H1 (cell line): Measurements from ENCODE around the gene ARHGAP15. TPM values are rescaled to one million over a fixed set of nuclear protein-coding genes. Genes with fewer than 3 reads are reported as not detected.

Experiments
- CTCF ChIA-PET: fragments of 300-600 bp; sonication (Branson Sonifier 250); formaldehyde crosslinking; loops from one replicate; lab custom pipeline; 2021; ENCODE audit not compliant: partially characterized antibody; lab: Charles Lee
- POLR2A ChIA-PET: fragments of 300-600 bp; sonication (Branson Sonifier 250); formaldehyde crosslinking; loops from one replicate; lab custom pipeline; 2021; ENCODE audit warnings: inconsistent platforms; ENCODE audit not compliant: partially characterized antibody; lab: Charles Lee
- DNase-seq, 2 experiments: peaks; one replicate each; pipeline versions ENCODE4 v3.0.0 to v3.0.0-alpha.2; 2010 to 2022; ENCODE audit warnings: low spot score in 2 of 2, low read depth in 1 of 2, mixed read lengths in 1 of 2
- FAIRE-seq: peaks from 2 replicates; lab custom pipeline; 2011; peaks lifted over from hg19 to GRCh38; lab: Jason Lieb, UNC
- H2AFZ ChIP-seq: 2 replicates; pipeline ENCODE4 v1.8.1; 2012; ENCODE audit warnings: low read length, inconsistent platforms
- H2AK5ac ChIP-seq: 2 replicates; pipeline ENCODE4 v1.6.1; 2013; ENCODE audit warnings: low read depth, low read length
- H2BK120ac ChIP-seq: replicated peaks from 2 replicates; pipeline ENCODE3; 2013; ENCODE audit warnings: low read depth, low read length, inconsistent platforms
- H2BK12ac ChIP-seq: 2 replicates; pipeline ENCODE4 v1.6.1; 2013; ENCODE audit warnings: low read depth, low read length
- H2BK15ac ChIP-seq: 2 replicates; pipeline ENCODE4 v1.6.1; 2013; ENCODE audit warnings: low read length
- H2BK20ac ChIP-seq: 2 replicates; pipeline ENCODE4 v1.6.1; 2013; ENCODE audit warnings: low read length
- H2BK5ac ChIP-seq: 2 replicates; pipeline ENCODE4 v1.6.1; 2013; ENCODE audit warnings: low read depth, low read length
- H3K14ac ChIP-seq: 2 replicates; pipeline ENCODE4 v1.6.1; 2013; ENCODE audit warnings: inconsistent platforms; ENCODE audit not compliant: insufficient read length
- H3K18ac ChIP-seq: 2 replicates; pipeline ENCODE4 v1.6.1; 2013; ENCODE audit warnings: low read length; ENCODE audit errors: extremely low read depth
- H3K23ac ChIP-seq: 2 replicates; pipeline ENCODE4 v1.6.1; 2013; ENCODE audit warnings: inconsistent platforms; ENCODE audit not compliant: insufficient read length
- H3K23me2 ChIP-seq: 2 replicates; pipeline ENCODE4 v1.6.1; 2013; ENCODE audit warnings: low read depth, low read length
- H3K27ac ChIP-seq: 2 replicates; pipeline ENCODE4 v1.6.1; 2011; ENCODE audit warnings: low read depth, low read length, inconsistent platforms
- H3K27me3 ChIP-seq, 4 experiments: replicated peaks in 1 of 4; 1 replicate in 1 of 4; 2 replicates in 3 of 4; pipeline versions ENCODE4 v1.6.1 to v1.8.1; 2011 to 2013; ENCODE audit warnings: low read length in 3 of 4, mild to moderate bottlenecking in 3 of 4, inconsistent platforms in 2 of 4, mixed read lengths in 2 of 4, moderate library complexity in 1 of 4; ENCODE audit not compliant: control insufficient read depth in 3 of 4, insufficient read depth in 3 of 4; ENCODE audit errors: extremely low read depth in 1 of 4
- H3K36me3 ChIP-seq, 4 experiments: 2 replicates each; pipeline versions ENCODE4 v1.6.1 to v1.8.1; 2011 to 2013; ENCODE audit warnings: mild to moderate bottlenecking in 4 of 4, low read length in 3 of 4, moderate library complexity in 2 of 4, control low read depth in 1 of 4, inconsistent platforms in 1 of 4; ENCODE audit not compliant: insufficient read depth in 4 of 4, control insufficient read depth in 2 of 4
- H3K4ac ChIP-seq: replicated peaks from 2 replicates; pipeline ENCODE3; 2013; ENCODE audit warnings: low read length, low read depth, mixed read lengths, inconsistent platforms; ENCODE audit not compliant: insufficient read length
- H3K4me1 ChIP-seq, 4 experiments: replicated peaks in 1 of 4; 1 replicate in 1 of 4; 2 replicates in 3 of 4; pipeline versions ENCODE4 v1.6.1 to v1.8.1; 2011 to 2013; ENCODE audit warnings: low read length in 3 of 4, inconsistent platforms in 2 of 4, mixed read lengths in 1 of 4; ENCODE audit not compliant: insufficient read depth in 4 of 4, control insufficient read depth in 3 of 4
- H3K4me2 ChIP-seq, 2 experiments: 2 replicates each; pipeline versions ENCODE4 v1.6.1 to v1.8.1; 2011 to 2013; ENCODE audit warnings: low read depth in 2 of 2, low read length in 2 of 2, control low read depth in 1 of 2, inconsistent platforms in 1 of 2, mild to moderate bottlenecking in 1 of 2; ENCODE audit not compliant: insufficient read depth in 1 of 2
- H3K4me3 ChIP-seq, 4 experiments: fragments of 200-600, 300-600 bp in 1 of 4; sonication (generic), shearing (Covaris generic), sonication (Bioruptor Twin) in 1 of 4; 2 replicates each; pipeline versions ENCODE4 v1.5.1 to v1.8.1; 2011 to 2016; ENCODE audit warnings: low read length in 4 of 4, low read depth in 3 of 4, control low read depth in 2 of 4, inconsistent platforms in 2 of 4, mild to moderate bottlenecking in 2 of 4, mixed read lengths in 1 of 4, moderate library complexity in 1 of 4; ENCODE audit not compliant: insufficient read depth in 2 of 4; ENCODE audit errors: extremely low read depth in 1 of 4
- H3K56ac ChIP-seq: replicated peaks from 2 replicates; pipeline ENCODE3; 2013; ENCODE audit warnings: low read depth, mild to moderate bottlenecking, mixed read lengths, low read length, inconsistent platforms; ENCODE audit not compliant: insufficient read length
- H3K79me1 ChIP-seq: 2 replicates; pipeline ENCODE4 v1.6.1; 2013; ENCODE audit warnings: low read depth, low read length, control low read depth
- H3K79me2 ChIP-seq, 2 experiments: 2 replicates each; pipeline versions ENCODE4 v1.6.1 to v1.8.1; 2012 to 2013; ENCODE audit warnings: low read length in 2 of 2, mild to moderate bottlenecking in 2 of 2, inconsistent platforms in 1 of 2; ENCODE audit not compliant: insufficient read depth in 2 of 2, control insufficient read depth in 1 of 2
- H3K9ac ChIP-seq, 4 experiments: replicated peaks in 1 of 4; 1 replicate in 1 of 4; 2 replicates in 3 of 4; pipeline versions ENCODE4 v1.6.1 to v1.8.1; 2011 to 2013; ENCODE audit warnings: low read depth in 3 of 4, low read length in 3 of 4, control low read depth in 2 of 4, mild to moderate bottlenecking in 2 of 4, moderate library complexity in 2 of 4, inconsistent platforms in 1 of 4; ENCODE audit errors: extremely low read depth in 1 of 4
- H3K9me3 ChIP-seq, 2 experiments: 2 replicates each; pipeline versions ENCODE4 v1.6.1 to v1.8.1; 2012 to 2013; ENCODE audit warnings: mild to moderate bottlenecking in 2 of 2, moderate library complexity in 2 of 2, control low read depth in 1 of 2, inconsistent platforms in 1 of 2, low read depth in 1 of 2, low read length in 1 of 2, mixed read lengths in 1 of 2; ENCODE audit not compliant: insufficient read depth in 2 of 2
- H4K20me1 ChIP-seq, 2 experiments: replicated peaks in 1 of 2; 2 replicates each; pipeline versions ENCODE3 to v1.8.1; 2011 to 2013; ENCODE audit warnings: inconsistent platforms in 2 of 2, low read length in 2 of 2, mild to moderate bottlenecking in 1 of 2; ENCODE audit not compliant: insufficient read depth in 2 of 2, control insufficient read depth in 1 of 2
- H4K5ac ChIP-seq: 2 replicates; pipeline ENCODE4 v1.6.1; 2013; ENCODE audit warnings: low read length, low read depth, mixed read lengths, inconsistent platforms; ENCODE audit not compliant: insufficient read length
- H4K8ac ChIP-seq: 2 replicates; pipeline ENCODE4 v1.8.0; 2013; ENCODE audit warnings: mild to moderate bottlenecking, moderate library complexity, low read length, inconsistent platforms; ENCODE audit not compliant: insufficient read depth; ENCODE audit errors: extremely low read depth
- H4K91ac ChIP-seq: replicated peaks from 2 replicates; pipeline ENCODE3; 2013; ENCODE audit warnings: low read length, mixed read lengths, inconsistent platforms; ENCODE audit not compliant: insufficient read length
- BACH1 ChIP-seq: IDR thresholded peaks from 2 replicates; pipeline ENCODE4 v1.6.1; 2012; ENCODE audit warnings: low read length, improper control_type of control experiment
- CEBPB ChIP-seq: IDR thresholded peaks from 2 replicates; pipeline ENCODE4 v1.6.1; 2012; ENCODE audit warnings: low read depth, low read length
- CHD2 ChIP-seq: IDR thresholded peaks from 2 replicates; pipeline ENCODE4 v1.6.1; 2012; ENCODE audit warnings: low read length, improper control_type of control experiment
- CTBP2 ChIP-seq: IDR thresholded peaks from 2 replicates; pipeline ENCODE4 v1.7.0; 2011; ENCODE audit warnings: borderline replicate concordance, mild to moderate bottlenecking, moderate library complexity, mixed read lengths, low read length; ENCODE audit not compliant: insufficient read depth, insufficient read length
- HDAC2 ChIP-seq, 2 experiments: fragments of 300-600 bp in 1 of 2; sonication (generic) in 1 of 2; IDR thresholded peaks; 2 replicates each; pipeline ENCODE4 v1.6.1; 2011 to 2012; ENCODE audit warnings: low read depth in 2 of 2, low read length in 2 of 2, mild to moderate bottlenecking in 2 of 2, moderate library complexity in 2 of 2, borderline replicate concordance in 1 of 2, inconsistent platforms in 1 of 2
- JUN ChIP-seq: IDR thresholded peaks from 2 replicates; pipeline ENCODE4 v1.6.1; 2011; ENCODE audit warnings: low read depth, mild to moderate bottlenecking, improper control_type of control experiment, low read length
- KDM5A ChIP-seq: fragments of 200-600 bp; IDR thresholded peaks from 2 replicates; pipeline ENCODE4 v1.7.1; 2012; ENCODE audit warnings: mild to moderate bottlenecking, low read length, inconsistent platforms, mixed read lengths
- PHF8 ChIP-seq: fragments of 200-600 bp; sonication (generic); conservative IDR thresholded peaks from 2 replicates; pipeline ENCODE4 v1.7.1; 2012; ENCODE audit warnings: low read depth, mild to moderate bottlenecking, inconsistent platforms, low read length, moderate library complexity
- RAD21 ChIP-seq, 2 experiments: IDR thresholded peaks in 1 of 2; conservative IDR thresholded peaks in 1 of 2; 2 replicates each; pipeline ENCODE4 v1.6.1; 2011; ENCODE audit warnings: low read depth in 2 of 2, low read length in 2 of 2, improper control_type of control experiment in 1 of 2, inconsistent platforms in 1 of 2, mild to moderate bottlenecking in 1 of 2, moderate library complexity in 1 of 2
- RBBP5 ChIP-seq: IDR thresholded peaks from 2 replicates; pipeline ENCODE4 v1.7.1; 2012; ENCODE audit warnings: low read depth, mild to moderate bottlenecking, inconsistent platforms, low read length, moderate library complexity, borderline replicate concordance
- RFX5 ChIP-seq: IDR thresholded peaks from 2 replicates; pipeline ENCODE4 v1.6.1; 2011; ENCODE audit warnings: low read depth, low read length, improper control_type of control experiment, borderline replicate concordance
- SP2 ChIP-seq: IDR thresholded peaks from 2 replicates; pipeline ENCODE4 v1.6.1; 2012; ENCODE audit warnings: mild to moderate bottlenecking, low read length, inconsistent platforms
- TAF7 ChIP-seq: optimal IDR thresholded peaks from 2 replicates; pipeline ENCODE3; 2011; ENCODE audit warnings: low read depth, mild to moderate bottlenecking, inconsistent platforms, low read length, moderate library complexity, borderline replicate concordance
- TCF12 ChIP-seq: IDR thresholded peaks from 2 replicates; pipeline ENCODE4 v1.6.1; 2011; ENCODE audit warnings: low read depth, mild to moderate bottlenecking, low read length
- YY1 ChIP-seq: IDR thresholded peaks from 2 replicates; pipeline ENCODE4 v1.6.1; 2011; ENCODE audit warnings: low read depth, mild to moderate bottlenecking, low read length
- WGBS, 2 experiments: shearing (Covaris generic) in 1 of 2; methylation state at CpG; one replicate each; pipeline versions ENCODE4 v1.1.6 to v1.1.7; 2013 to 2015; ENCODE audit warnings: low lambda C conversion rate in 2 of 2, mixed read lengths in 2 of 2, inconsistent platforms in 1 of 2, low coverage in 1 of 2, missing lambda C conversion rate in 1 of 2; ENCODE audit not compliant: insufficient replicate concordance in 2 of 2, insufficient coverage in 1 of 2, insufficient read length in 1 of 2; ENCODE audit errors: extremely low coverage in 1 of 2, missing lambda C conversion rate in 1 of 2; 5-methylcytosine and 5-hydroxymethylcytosine counted together
- polyA plus RNA-seq, 7 experiments: library from polyadenylated mRNA; depleted of rRNA in 3 of 7; stranded (reverse) in 5 of 7; unstranded in 2 of 7; fragments of >200 nt in 5 of 7; fragments of 200-250 nt in 2 of 7; gene quantifications; 1 replicate in 5 of 7; 2 replicates in 1 of 7; 4 replicates in 1 of 7; pipeline versions ENCODE4 v1.2.1 to v1.2.3, GENCODE V29; 2011 to 2013; ENCODE audit warnings: missing spikeins in 2 of 7, mixed read lengths in 2 of 7
- total RNA-seq: library from RNA; stranded (reverse); fragmentation: NEBNext Ultra II Directional; extraction: Animal tissue kit (Norgen Biotek cat#: 25700); gene quantifications from 2 replicates; pipeline ENCODE4 v1.2.1, GENCODE V29; 2021

Gene ARHGAP15
- total and polyA plus RNA-seq, 2 of the 8 experiments (the other 6 are each of a cell fraction or from before 2014, with no cell fraction given), result not detected

GRCh38 chr2:143357966-143358365 is 228.7 kb downstream of the ARHGAP15 start:
- Histone ChIP-seq H3K23ac (no peak overlapping the region), H2BK12ac (no peak overlapping the region), H3K4me2 (no peak overlapping the region), H3K18ac (no peak overlapping the region; the same call in 1 of the 2 replicates), H3K27ac (no peak overlapping the region), H3K36me3 (no peaks in the 10 kb centered on the region), H2BK5ac (no peak overlapping the region), H3K9ac (no peak overlapping the region), H3K4ac (no peak overlapping the region), H3K4me1 (no peaks in the 10 kb centered on the region), H3K79me1 (no peaks in the 10 kb centered on the region), H2BK120ac (no peak overlapping the region), H3K14ac (no peak overlapping the region), H4K5ac (no peak overlapping the region), H2AFZ (no peak overlapping the region), H4K20me1 (no peaks in the 10 kb centered on the region), H3K4me3 (no peak overlapping the region), H3K9me3 (no peaks in the 10 kb centered on the region), H2AK5ac (no peak overlapping the region), H4K8ac (no peak overlapping the region; the same call in 1 of the 2 replicates), H3K23me2 (no peaks in the 10 kb centered on the region), H3K79me2 (no peaks in the 10 kb centered on the region), H3K56ac (no peak overlapping the region), H2BK15ac (no peak overlapping the region), H3K27me3 (no peaks in the 10 kb centered on the region), H2BK20ac (no peak overlapping the region), H4K91ac (no peak overlapping the region)
- no peak for TF ChIP-seq RBBP5
- TF ChIP-seq YY1, result no peak
- no peak for TF ChIP-seq TCF12
- no peak for TF ChIP-seq TAF7
- TF ChIP-seq SP2, result no peak
- no peak for TF ChIP-seq RAD21 (IDR thresholded peaks at IDR 0.05 in 1 of 2, conservative IDR thresholded peaks at IDR 0.05 in 1 of 2; ENCODE audit: low read depth in 2 of 2, low read length in 2 of 2)
- TF ChIP-seq CHD2, result no peak
- TF ChIP-seq HDAC2 (IDR thresholded peaks at IDR 0.05; ENCODE audit: borderline replicate concordance in 1 of 2, low read depth in 2 of 2, low read length in 2 of 2), result no peak
- no peak for TF ChIP-seq CTBP2
- no peak for TF ChIP-seq BACH1
- no peak for TF ChIP-seq RFX5
- TF ChIP-seq KDM5A, result no peak
- TF ChIP-seq CEBPB, result no peak
- no peak for TF ChIP-seq JUN
- no peak for TF ChIP-seq PHF8
- FAIRE-seq (no peak), DNase-seq (no peak)
- POLR2A ChIA-PET, result no interaction called here
- WGBS, 2 experiments, result 80% methylated on average over 2 of the region's 2 CpGs; no CpG with 5 or more reads in 1 of the 2 experiments
- CTCF ChIA-PET, result no interaction called here
